MCF 10A (cell line): ENCODE results near the gene OR2A25. TPM values are rescaled to one million over a fixed set of nuclear protein-coding genes. Genes with fewer than 3 reads are reported as not detected.

Source experiments
- BruUV-seq: library from RNA; stranded (reverse); fragments of 400-500 nt; replicated peaks from 2 replicates; lab custom pipeline; 2021; lab: Mats Ljungman, UMichigan
- CTCF ChIA-PET: fragments of 300-600 bp; sonication (Branson Sonifier 250); formaldehyde crosslinking; extraction: SDS; loops from one replicate; lab custom pipeline; 2021; ENCODE audit warnings: antibody characterized with exemption, inconsistent platforms; lab: Yijun Ruan, JAX
- POLR2A ChIA-PET: fragments of 300-600, 350-650 bp; sonication (Branson Sonifier 250); formaldehyde crosslinking; extraction: SDS; loops from one replicate; lab custom pipeline; 2020; ENCODE audit warnings: antibody characterized with exemption, inconsistent platforms; lab: Yijun Ruan, JAX
- DNase-seq: peaks from one replicate; pipeline ENCODE4 v3.0.0-alpha.2; 2018; ENCODE audit not compliant: unreplicated experiment
- H3K27ac Mint-ChIP-seq: one replicate; pipeline ENCODE4 v1.8.0; 2022; ENCODE audit warnings: mild to moderate bottlenecking, low read depth, mixed read lengths; ENCODE audit not compliant: unreplicated experiment
- H3K27me3 Mint-ChIP-seq: one replicate; pipeline ENCODE4 v1.8.0; 2022; ENCODE audit warnings: mixed read lengths; ENCODE audit not compliant: insufficient read depth, unreplicated experiment
- H3K36me3 Mint-ChIP-seq: one replicate; pipeline ENCODE4 v1.8.0; 2022; ENCODE audit warnings: mild to moderate bottlenecking, moderate library complexity, mixed read lengths; ENCODE audit not compliant: insufficient read depth, unreplicated experiment
- H3K4me1 Mint-ChIP-seq: one replicate; pipeline ENCODE4 v1.8.0; 2022; ENCODE audit warnings: mixed read lengths; ENCODE audit not compliant: insufficient read depth, unreplicated experiment
- H3K4me3 Mint-ChIP-seq: one replicate; pipeline ENCODE4 v1.8.0; 2022; ENCODE audit warnings: mild to moderate bottlenecking, moderate library complexity, mixed read lengths; ENCODE audit not compliant: unreplicated experiment
- H3K9me3 Mint-ChIP-seq: one replicate; pipeline ENCODE4 v1.8.0; 2022; ENCODE audit warnings: mixed read lengths; ENCODE audit not compliant: unreplicated experiment
- CTCF ChIP-seq: fragments of 200-600 bp; IDR thresholded peaks from one replicate; pipeline ENCODE4 v1.8.0; 2022; ENCODE audit warnings: antibody characterized with exemption, mild to moderate bottlenecking; ENCODE audit not compliant: unreplicated experiment
- intact Hi-C: fragments of 100-400 bp; cut with micrococcal nuclease; formaldehyde crosslinking; loops from 2 replicates; pipeline ENCODE4 v1.14.1; 2022
- total RNA-seq: library from RNA; stranded (reverse); gene quantifications from 2 replicates; pipeline ENCODE4 v1.2.3, GENCODE V29; 2022

Gene OR2A25
- total RNA-seq, 1 experiment from 2014 or later, result not detected

DNA sequence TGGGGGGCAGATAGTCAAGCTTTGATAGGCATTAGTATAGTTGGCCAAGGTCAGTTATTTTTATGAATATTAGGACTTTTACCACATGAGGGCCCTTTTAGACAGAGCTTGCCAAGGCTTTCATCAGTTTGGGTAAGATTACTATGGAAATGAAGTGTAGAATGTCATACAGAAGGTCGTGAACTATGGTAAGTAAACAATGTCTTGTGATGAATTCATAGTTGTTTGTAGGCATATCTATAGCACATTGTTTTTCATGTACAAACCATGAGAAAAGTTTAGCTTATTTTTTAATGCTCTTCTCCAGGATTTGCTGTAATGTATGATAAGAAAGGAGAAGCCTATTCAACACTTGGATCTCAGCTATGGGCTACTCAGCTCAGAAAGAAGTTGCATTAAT lies 44.0 kb downstream of the OR2A25 start:
- no TSS peak for BruUV-seq
- intact Hi-C loops, result no loop called here
- no peak for DNase-seq
- H3K9me3 Mint-ChIP-seq, result peaks cover under 1% of the 10 kb centered on the region
- ChIA-PET POLR2A (no interaction called here), CTCF (interaction anchor here (1.6 kb wide), 1 partner anchor 15 kb away, joined by 6 read pairs; no protein-coding TSS in a partner anchor)
- TF ChIP-seq CTCF, result no peak
- no peak overlapping the region for H3K4me3 Mint-ChIP-seq
- H3K36me3 Mint-ChIP-seq, result no peaks in the 10 kb centered on the region
- no peak overlapping the region for H3K27ac Mint-ChIP-seq
- peaks cover 72% of the 10 kb centered on the region for H3K27me3 Mint-ChIP-seq
- H3K4me1 Mint-ChIP-seq, result no peaks in the 10 kb centered on the region

GRCh38 chr7:144118341-144118740 lies 48.7 kb downstream of the OR2A25 start:
- no peak for TF ChIP-seq CTCF
- Mint-ChIP-seq H3K9me3 (peaks cover 5% of the 10 kb centered on the region), H3K4me1 (no peaks in the 10 kb centered on the region), H3K27me3 (peaks cover 46% of the 10 kb centered on the region), H3K4me3 (no peak overlapping the region), H3K36me3 (no peaks in the 10 kb centered on the region), H3K27ac (no peak overlapping the region)
- BruUV-seq, result no TSS peak
- CTCF ChIA-PET, result no interaction called here
- POLR2A ChIA-PET, result no interaction called here
- no peak for DNase-seq
- intact Hi-C loops, result no loop called here

DNA sequence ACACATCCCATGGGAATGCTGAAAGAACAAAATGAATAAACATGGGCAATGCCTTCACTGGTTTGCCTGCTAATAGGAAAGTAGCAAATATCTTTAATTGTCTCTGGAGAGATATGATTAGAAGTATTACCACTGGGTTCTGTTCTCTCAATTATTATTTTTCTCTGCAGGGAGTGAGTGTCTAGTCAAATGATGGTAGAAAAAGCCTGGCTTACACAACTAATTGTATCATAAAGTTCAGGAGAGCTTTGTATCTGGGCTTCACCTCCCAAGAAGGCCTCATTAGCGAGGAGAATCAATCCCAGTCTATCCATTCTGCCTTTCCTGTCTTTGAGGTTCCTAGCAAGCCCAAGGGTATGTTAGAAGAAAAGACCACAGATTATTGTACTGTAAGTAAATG lies 53.3 kb downstream of the OR2A25 start, which contains the start of gene OR2A14:
Gene OR2A14 (plus strand): TSS at position 301 of the 400 bp plus-strand sequence. CDS start 5,937 bp downstream, outside the sequence.
- H3K9me3 Mint-ChIP-seq, result peaks cover 5% of the 10 kb centered on the region
- ChIA-PET POLR2A (no interaction called here), CTCF (interaction anchor here (0.7 kb wide), 1 partner anchor 67 kb away, joined by 4 read pairs; no protein-coding TSS in a partner anchor)
- H3K27ac Mint-ChIP-seq, result no peak within 1 kb of the TSS
- intact Hi-C loops, result no loop called here
- BruUV-seq, result no TSS peak
- peaks cover 19% of the 10 kb centered on the region for H3K27me3 Mint-ChIP-seq
- H3K4me1 Mint-ChIP-seq, result no peaks in the 10 kb centered on the region
- DNase-seq, result no peak
- no peaks in the 10 kb centered on the region for H3K36me3 Mint-ChIP-seq
- no peak within 1 kb of the TSS for H3K4me3 Mint-ChIP-seq
- no peak for TF ChIP-seq CTCF

Other genes with a start within 250 kb of the OR2A25 start
- gene TCAF1, start 167.6 kb upstream of the OR2A25 start, total RNA-seq, result 22.7 and 27.2 TPM in 2 replicates
- gene OR2F2, start 134.6 kb upstream of the OR2A25 start, total RNA-seq, result not detected in 2 replicates
- gene OR2F1, start 115.0 kb upstream of the OR2A25 start, total RNA-seq, result not detected in 2 replicates
- not detected in 2 replicates for gene OR6B1, start 69.5 kb upstream of the OR2A25 start, total RNA-seq
- gene OR2A5, start 20.9 kb upstream of the OR2A25 start, total RNA-seq, result not detected in 2 replicates
- not detected in 2 replicates for gene OR2A12, start 16.5 kb downstream of the OR2A25 start, total RNA-seq
- not detected in 2 replicates for gene OR2A2, start 39.8 kb downstream of the OR2A25 start, total RNA-seq
- gene OR2A14, start 53.4 kb downstream of the OR2A25 start, total RNA-seq, result not detected in 2 replicates
- 23.2 and 26.0 TPM in 2 replicates for gene CTAGE4, start 113.7 kb downstream of the OR2A25 start, total RNA-seq
- gene ARHGEF35, start 126.0 kb downstream of the OR2A25 start, total RNA-seq, result 0.93 TPM in 1 of 2 replicates, not detected in the other
- gene OR2A42, start 169.8 kb downstream of the OR2A25 start, total RNA-seq, result not detected in 2 replicates
- gene OR2A7, start 195.0 kb downstream of the OR2A25 start, total RNA-seq, result 10.0 and 13.6 TPM in 2 replicates
- gene CTAGE8, start 199.5 kb downstream of the OR2A25 start, total RNA-seq, result 0.96 and 2.6 TPM in 2 replicates
- not detected in 2 replicates for gene OR2A1, start 242.6 kb downstream of the OR2A25 start, total RNA-seq